SK-N-SH treated with all-trans-retinoic acid at 6 μM for 48 hours (cell line): ENCODE measurements around the gene PODXL2.

Experiments
- ATAC-seq: fragments of 200-7000 bp; cut with Tn5 transposase; 3 replicates; pipeline ENCODE4 v1.9.1; 2020; ENCODE audit warnings: mild to moderate bottlenecking, moderate library complexity
- ARNTL ChIP-seq: fragments of 450-650 bp; formaldehyde crosslinking; IDR thresholded peaks from 2 replicates; pipeline ENCODE4 v1.5.0; 2020; ENCODE audit warnings: low read depth, mild to moderate bottlenecking, moderate library complexity, borderline replicate concordance
- BACH2 ChIP-seq: fragments of 250-450 bp; sonication (Bioruptor Pico); IDR thresholded peaks from 2 replicates; pipeline ENCODE4 v1.9.0; 2021; ENCODE audit warnings: mild to moderate bottlenecking, borderline replicate concordance
- CSDC2 ChIP-seq: fragments of 250-450 bp; sonication (Bioruptor Pico); IDR thresholded peaks from 2 replicates; pipeline ENCODE4 v1.5.0; 2020; ENCODE audit warnings: mild to moderate bottlenecking, moderate library complexity
- CSRNP3 ChIP-seq: fragments of 250-450 bp; sonication (Bioruptor Pico); IDR thresholded peaks from 2 replicates; pipeline ENCODE4 v1.5.1; 2021; ENCODE audit warnings: mild to moderate bottlenecking, moderate library complexity
- ESRRG ChIP-seq: fragments of 250-450 bp; sonication (Bioruptor Pico); IDR thresholded peaks from 2 replicates; pipeline ENCODE4 v1.6.1; 2021; ENCODE audit warnings: mild to moderate bottlenecking
- GLIS3 ChIP-seq: fragments of 250-450 bp; sonication (Bioruptor Pico); IDR thresholded peaks from 2 replicates; pipeline ENCODE4 v1.5.0; 2020; ENCODE audit warnings: mild to moderate bottlenecking, moderate library complexity
- ISL1 ChIP-seq: fragments of 250-450 bp; sonication (Bioruptor Pico); IDR thresholded peaks from 2 replicates; pipeline ENCODE4 v2.1.2; 2022; ENCODE audit warnings: mild to moderate bottlenecking, moderate library complexity
- OSR1 ChIP-seq: fragments of 250-450 bp; sonication (Bioruptor Pico); IDR thresholded peaks from 2 replicates; pipeline ENCODE4 v1.8.0; 2022; ENCODE audit warnings: moderate library complexity, mild to moderate bottlenecking, inconsistent platforms
- POU6F1 ChIP-seq: fragments of 250-450 bp; sonication (Bioruptor Pico); IDR thresholded peaks from 2 replicates; pipeline ENCODE4 v1.8.0; 2021; ENCODE audit warnings: low read depth, mild to moderate bottlenecking, moderate library complexity, borderline replicate concordance
- PPARA ChIP-seq: fragments of 250-450 bp; sonication (Bioruptor Pico); IDR thresholded peaks from 2 replicates; pipeline ENCODE4 v1.5.0; 2020; ENCODE audit warnings: mild to moderate bottlenecking, borderline replicate concordance
- RARB ChIP-seq: fragments of 250-450 bp; sonication (Bioruptor Pico); IDR thresholded peaks from 2 replicates; pipeline ENCODE4 v1.8.0; 2021; ENCODE audit warnings: mild to moderate bottlenecking, moderate library complexity
- SNAI2 ChIP-seq: fragments of 250-450 bp; sonication (Bioruptor Pico); IDR thresholded peaks from 2 replicates; pipeline ENCODE4 v1.5.0; 2020; ENCODE audit warnings: mild to moderate bottlenecking, moderate library complexity
- TCF4 ChIP-seq: fragments of 250-450 bp; sonication (Bioruptor Pico); IDR thresholded peaks from 2 replicates; pipeline ENCODE4 v1.8.0; 2021; ENCODE audit warnings: mild to moderate bottlenecking, moderate library complexity, borderline replicate concordance
- TOX ChIP-seq: fragments of 250-450 bp; sonication (Bioruptor Pico); IDR thresholded peaks from 2 replicates; pipeline ENCODE4 v1.8.0; 2021; ENCODE audit warnings: mild to moderate bottlenecking, moderate library complexity, borderline replicate concordance
- TSHZ2 ChIP-seq: fragments of 250-450 bp; sonication (Bioruptor Pico); IDR thresholded peaks from 2 replicates; pipeline ENCODE4 v1.5.0; 2020; ENCODE audit warnings: mild to moderate bottlenecking, moderate library complexity
- ZFP3 ChIP-seq: fragments of 250-450 bp; sonication (Bioruptor Pico); IDR thresholded peaks from 2 replicates; pipeline ENCODE4 v1.5.0; 2020; ENCODE audit warnings: mild to moderate bottlenecking, moderate library complexity
- ZFP30 ChIP-seq: fragments of 450-650 bp; formaldehyde crosslinking; IDR thresholded peaks from 2 replicates; pipeline ENCODE4 v1.5.0; 2022; ENCODE audit warnings: mild to moderate bottlenecking, moderate library complexity
- ZNF565 ChIP-seq: fragments of 450-650 bp; formaldehyde crosslinking; conservative IDR thresholded peaks from 2 replicates; pipeline ENCODE4 v1.5.0; 2020; ENCODE audit warnings: low read depth, mild to moderate bottlenecking, moderate library complexity
- ZNF70 ChIP-seq: fragments of 450-650 bp; formaldehyde crosslinking; IDR thresholded peaks from 2 replicates; pipeline ENCODE4 v1.5.0; 2020; ENCODE audit warnings: mild to moderate bottlenecking, moderate library complexity
- ZNF8 ChIP-seq: fragments of 450-650 bp; formaldehyde crosslinking; IDR thresholded peaks from 2 replicates; pipeline ENCODE4 v1.5.0; 2020; ENCODE audit warnings: mild to moderate bottlenecking, moderate library complexity
- TF ChIP-seq, protein P1 (sequence below): fragments of 250-450 bp; sonication (Bioruptor Pico); IDR thresholded peaks from 2 replicates; pipeline ENCODE4 v1.8.0; 2020; ENCODE audit warnings: mild to moderate bottlenecking, moderate library complexity, borderline replicate concordance
- TF ChIP-seq, protein P2 (sequence below): fragments of 250-450 bp; sonication (Bioruptor Pico); IDR thresholded peaks from 2 replicates; pipeline ENCODE4 v1.5.1; 2020; ENCODE audit warnings: low read depth, mild to moderate bottlenecking, moderate library complexity

PODXL2 gene

DNA sequence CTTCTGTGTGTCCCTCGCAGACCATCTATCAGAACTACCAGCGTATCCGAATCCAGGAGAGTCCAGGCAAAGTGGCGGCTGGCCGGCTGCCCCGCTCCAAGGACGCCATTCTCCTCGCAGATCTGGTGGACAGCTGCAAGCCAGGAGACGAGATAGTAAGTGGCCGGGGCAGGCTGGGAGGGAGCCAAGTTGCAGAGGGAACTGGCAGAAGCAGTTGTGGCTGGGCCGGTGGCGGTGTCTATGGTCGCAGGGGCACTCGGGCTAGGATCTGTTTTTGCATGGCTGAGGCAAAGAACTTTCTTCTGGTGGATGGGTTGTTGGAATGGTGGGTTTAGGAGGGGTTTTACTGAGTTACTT is 20.6 kb upstream of the PODXL2 start:
- no peak for ATAC-seq
- no peak for TF ChIP-seq ZFP3
- no peak for TF ChIP-seq OSR1 (CRISPR knock-in tag)
- no peak for TF ChIP-seq BACH2 (CRISPR knock-in tag)
- TF ChIP-seq ISL1 (CRISPR knock-in tag) = no peak
- TF ChIP-seq ESRRG (CRISPR knock-in tag) = no peak
- TF ChIP-seq, protein P1, sequence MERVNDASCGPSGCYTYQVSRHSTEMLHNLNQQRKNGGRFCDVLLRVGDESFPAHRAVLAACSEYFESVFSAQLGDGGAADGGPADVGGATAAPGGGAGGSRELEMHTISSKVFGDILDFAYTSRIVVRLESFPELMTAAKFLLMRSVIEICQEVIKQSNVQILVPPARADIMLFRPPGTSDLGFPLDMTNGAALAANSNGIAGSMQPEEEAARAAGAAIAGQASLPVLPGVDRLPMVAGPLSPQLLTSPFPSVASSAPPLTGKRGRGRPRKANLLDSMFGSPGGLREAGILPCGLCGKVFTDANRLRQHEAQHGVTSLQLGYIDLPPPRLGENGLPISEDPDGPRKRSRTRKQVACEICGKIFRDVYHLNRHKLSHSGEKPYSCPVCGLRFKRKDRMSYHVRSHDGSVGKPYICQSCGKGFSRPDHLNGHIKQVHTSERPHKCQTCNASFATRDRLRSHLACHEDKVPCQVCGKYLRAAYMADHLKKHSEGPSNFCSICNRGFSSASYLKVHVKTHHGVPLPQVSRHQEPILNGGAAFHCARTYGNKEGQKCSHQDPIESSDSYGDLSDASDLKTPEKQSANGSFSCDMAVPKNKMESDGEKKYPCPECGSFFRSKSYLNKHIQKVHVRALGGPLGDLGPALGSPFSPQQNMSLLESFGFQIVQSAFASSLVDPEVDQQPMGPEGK (CRISPR knock-in tag) = no peak
- TF ChIP-seq CSRNP3 = no peak
- TF ChIP-seq ZNF70 (CRISPR knock-in tag) = no peak
- no peak for TF ChIP-seq GLIS3 (CRISPR knock-in tag)
- TF ChIP-seq PPARA (CRISPR knock-in tag) = no peak
- TF ChIP-seq, protein P2, sequence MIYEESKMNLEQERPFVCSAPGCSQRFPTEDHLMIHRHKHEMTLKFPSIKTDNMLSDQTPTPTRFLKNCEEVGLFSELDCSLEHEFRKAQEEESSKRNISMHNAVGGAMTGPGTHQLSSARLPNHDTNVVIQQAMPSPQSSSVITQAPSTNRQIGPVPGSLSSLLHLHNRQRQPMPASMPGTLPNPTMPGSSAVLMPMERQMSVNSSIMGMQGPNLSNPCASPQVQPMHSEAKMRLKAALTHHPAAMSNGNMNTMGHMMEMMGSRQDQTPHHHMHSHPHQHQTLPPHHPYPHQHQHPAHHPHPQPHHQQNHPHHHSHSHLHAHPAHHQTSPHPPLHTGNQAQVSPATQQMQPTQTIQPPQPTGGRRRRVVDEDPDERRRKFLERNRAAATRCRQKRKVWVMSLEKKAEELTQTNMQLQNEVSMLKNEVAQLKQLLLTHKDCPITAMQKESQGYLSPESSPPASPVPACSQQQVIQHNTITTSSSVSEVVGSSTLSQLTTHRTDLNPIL = no peak
- TF ChIP-seq POU6F1 = no peak
- TF ChIP-seq TCF4 (CRISPR knock-in tag) = no peak
- TF ChIP-seq ZNF565 (CRISPR knock-in tag) = no peak
- no peak for TF ChIP-seq CSDC2

DNA sequence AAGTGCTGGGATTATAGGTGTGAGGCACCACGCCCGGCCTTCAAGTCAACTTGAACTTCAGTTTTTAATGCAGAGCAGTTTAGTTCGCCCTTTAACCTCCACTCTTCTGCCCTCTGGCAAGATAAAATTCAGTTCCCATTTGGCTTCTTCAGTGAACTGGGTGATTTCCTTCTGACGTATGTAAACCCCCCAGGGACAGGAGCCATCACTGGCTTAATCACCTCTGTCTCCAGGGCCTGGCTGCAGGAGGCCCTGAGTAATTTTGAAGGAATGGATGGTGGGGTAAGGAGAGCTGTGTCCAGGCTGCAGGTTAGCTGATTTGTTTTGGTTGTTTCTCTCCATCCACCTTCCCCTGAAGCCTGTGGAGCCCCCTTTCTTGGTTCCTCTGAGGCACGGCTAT is 18.9 kb upstream of the PODXL2 start:
- ATAC-seq = no peak
- no peak for TF ChIP-seq TOX
- TF ChIP-seq BACH2 (CRISPR knock-in tag) = no peak
- no peak for TF ChIP-seq OSR1 (CRISPR knock-in tag)
- no peak for TF ChIP-seq ISL1 (CRISPR knock-in tag)
- TF ChIP-seq TCF4 (CRISPR knock-in tag) = no peak
- TF ChIP-seq POU6F1 = no peak
- TF ChIP-seq RARB (CRISPR knock-in tag) = no peak
- TF ChIP-seq ZNF8 (CRISPR knock-in tag) = no peak
- no peak for TF ChIP-seq ZNF70 (CRISPR knock-in tag)
- no peak for TF ChIP-seq CSDC2
- TF ChIP-seq, protein P2 = no peak

DNA sequence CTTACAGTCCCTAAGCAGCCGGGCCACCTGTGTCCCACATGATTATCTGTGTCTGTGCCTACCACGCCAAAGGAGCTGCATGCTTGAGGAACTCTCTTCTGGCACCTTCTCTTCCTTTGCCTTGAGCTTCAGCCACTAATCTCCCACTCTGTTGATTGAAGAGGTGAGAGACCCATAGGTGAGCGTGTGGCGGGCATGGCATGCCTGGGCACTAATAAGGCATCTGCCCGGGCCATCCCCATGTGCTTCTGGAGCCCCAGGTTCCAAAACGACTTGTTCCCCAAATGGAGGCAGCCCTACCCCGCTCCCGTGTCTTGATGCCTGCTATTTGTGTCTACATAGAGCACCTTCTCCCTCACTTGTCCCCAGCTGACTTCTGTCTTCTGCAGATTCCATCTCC is 17.7 kb upstream of the PODXL2 start:
- ATAC-seq = no peak
- no peak for TF ChIP-seq ZFP3
- no peak for TF ChIP-seq RARB (CRISPR knock-in tag)
- TF ChIP-seq POU6F1 = no peak
- no peak for TF ChIP-seq ZFP30 (CRISPR knock-in tag)
- TF ChIP-seq ARNTL = no peak
- TF ChIP-seq TSHZ2 = no peak
- no peak for TF ChIP-seq SNAI2 (CRISPR knock-in tag)
